ENCODE measurements around the gene ENDOD1. TPM values are rescaled to one million over a fixed set of nuclear protein-coding genes. Genes with fewer than 3 reads are reported as not detected.

The ENDOD1 gene
- total RNA-seq, 1 donor from 2014 or later = 1.9 TPM

DNA sequence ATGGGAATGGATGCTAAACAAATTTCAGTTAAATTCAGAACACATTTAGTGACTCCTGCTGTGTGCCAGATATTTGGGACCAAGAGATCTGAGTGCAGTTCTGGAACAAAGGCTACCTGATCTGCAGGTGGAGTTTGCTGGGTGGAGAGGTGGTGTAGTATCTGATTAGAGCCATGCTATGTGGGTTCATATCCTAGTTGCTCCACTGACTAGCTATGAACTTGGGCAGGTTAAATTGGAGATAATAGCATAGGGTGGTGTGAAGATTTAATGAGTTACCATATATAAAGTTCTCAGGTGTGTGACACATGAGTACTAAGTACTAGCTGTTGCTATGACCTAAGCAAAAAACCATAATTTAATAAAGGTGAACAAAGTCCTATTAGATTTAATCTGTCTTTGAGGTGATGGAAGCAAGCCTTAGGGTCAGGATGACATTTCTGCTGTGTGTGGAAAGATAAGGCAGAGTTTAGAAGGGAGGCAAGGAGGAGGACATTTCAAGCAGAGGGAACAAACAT lies 2.1 kb downstream of the ENDOD1 start:
- peak overlapping the region; percentile 93 for H3K4me3 Mint-ChIP-seq
- H3F3A ChIP-seq (ENCODE audit: low read depth) = peaks cover 21% of the 10 kb centered on the region
- DNase-seq (ENCODE audit: low spot score) = no peak
- no peak overlapping the region for H3K27ac Mint-ChIP-seq
- no peak overlapping the region for H3K27ac ChIP-seq
- peaks cover 33% of the 10 kb centered on the region for H3K4me1 Mint-ChIP-seq
- H3K4me3 ChIP-seq = no peak overlapping the region
- TF ChIP-seq CTCF (IDR thresholded peaks at IDR 0.05) = no peak
- TF ChIP-seq EZH2phosphoT487 (IDR thresholded peaks at IDR 0.05) = no peak
- no peak for TF ChIP-seq EZH2 (IDR thresholded peaks at IDR 0.05)
- H3K36me3 ChIP-seq = no peaks in the 10 kb centered on the region
- peaks cover 10% of the 10 kb centered on the region for H3K4me1 ChIP-seq
- peaks cover 6% of the 10 kb centered on the region for H3K27me3 Mint-ChIP-seq (ENCODE audit: insufficient read depth, low read depth)
- H3K9me3 ChIP-seq (ENCODE audit: low read depth) = no peaks in the 10 kb centered on the region
- H3K9ac ChIP-seq = no peak overlapping the region
- no peak overlapping the region for H3K4me2 ChIP-seq
- H2AFZ ChIP-seq (replicated peaks) = no peak overlapping the region
- no peaks in the 10 kb centered on the region for H3K79me2 ChIP-seq (ENCODE audit: low read depth)
- peaks cover 43% of the 10 kb centered on the region for H3K27me3 ChIP-seq
- no peaks in the 10 kb centered on the region for H4K20me1 ChIP-seq (ENCODE audit: low read depth)
- no peaks in the 10 kb centered on the region for H3K36me3 Mint-ChIP-seq
- no peaks in the 10 kb centered on the region for H3K9me3 Mint-ChIP-seq

GRCh38 chr11:95092549-95093324 lies 3.1 kb downstream of the ENDOD1 start:
- H3K9ac ChIP-seq = no peak overlapping the region
- Mint-ChIP-seq H3K9me3 (no peaks in the 10 kb centered on the region), H3K4me1 (peaks cover 33% of the 10 kb centered on the region), H3K27me3 (ENCODE audit: insufficient read depth, low read depth) (peaks cover 6% of the 10 kb centered on the region), H3K4me3 (no peak overlapping the region), H3K27ac (no peak overlapping the region), H3K36me3 (no peaks in the 10 kb centered on the region)
- peaks cover 43% of the 10 kb centered on the region for H3K27me3 ChIP-seq
- H3K27ac ChIP-seq = no peak overlapping the region
- peak; percentile 29 for DNase-seq (ENCODE audit: low spot score)
- peaks cover 10% of the 10 kb centered on the region for H3K4me1 ChIP-seq
- no peaks in the 10 kb centered on the region for H3K9me3 ChIP-seq (ENCODE audit: low read depth)
- H3K4me3 ChIP-seq = no peak overlapping the region
- H3K36me3 ChIP-seq = no peaks in the 10 kb centered on the region
- H2AFZ ChIP-seq (replicated peaks) = no peak overlapping the region
- H3K79me2 ChIP-seq (ENCODE audit: low read depth) = no peaks in the 10 kb centered on the region
- peaks cover 21% of the 10 kb centered on the region for H3F3A ChIP-seq (ENCODE audit: low read depth)
- TF ChIP-seq CTCF (IDR thresholded peaks at IDR 0.05) = peak; percentile 53
- no peak for TF ChIP-seq EZH2 (IDR thresholded peaks at IDR 0.05)
- no peak for TF ChIP-seq EZH2phosphoT487 (IDR thresholded peaks at IDR 0.05)
- H4K20me1 ChIP-seq (ENCODE audit: low read depth) = no peaks in the 10 kb centered on the region
- H3K4me2 ChIP-seq = no peak overlapping the region

DNA sequence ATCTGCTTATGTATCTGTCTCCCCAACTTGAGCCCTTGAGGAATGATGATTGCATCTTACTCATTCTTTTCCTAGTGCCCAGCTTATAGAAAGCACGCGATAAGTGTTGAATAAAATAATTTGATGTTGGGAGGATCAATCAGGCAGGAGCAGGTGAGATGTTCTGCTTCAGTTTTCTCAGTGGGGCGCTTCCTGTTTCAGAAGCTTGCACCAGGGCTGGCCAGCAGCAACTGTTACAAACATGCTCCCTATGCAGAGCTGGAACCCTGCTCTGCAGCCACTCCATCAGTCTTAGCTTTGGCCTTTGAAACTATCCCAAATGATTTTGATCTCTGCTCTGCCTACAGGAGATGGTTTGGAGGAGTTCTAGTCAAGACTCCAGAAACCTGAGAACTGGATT lies 3.9 kb downstream of the ENDOD1 start:
- Histone ChIP-seq H3F3A (ENCODE audit: low read depth) (peaks cover 21% of the 10 kb centered on the region), H3K4me1 (peaks cover 10% of the 10 kb centered on the region), H3K9me3 (ENCODE audit: low read depth) (no peaks in the 10 kb centered on the region), H3K4me2 (no peak overlapping the region), H3K36me3 (no peaks in the 10 kb centered on the region), H3K79me2 (ENCODE audit: low read depth) (no peaks in the 10 kb centered on the region), H3K9ac (no peak overlapping the region), H2AFZ (replicated peaks) (no peak overlapping the region), H3K4me3 (no peak overlapping the region), H4K20me1 (ENCODE audit: low read depth) (no peaks in the 10 kb centered on the region), H3K27me3 (peaks cover 39% of the 10 kb centered on the region), H3K27ac (no peak overlapping the region)
- Mint-ChIP-seq H3K4me3 (no peak overlapping the region), H3K9me3 (no peaks in the 10 kb centered on the region), H3K36me3 (no peaks in the 10 kb centered on the region), H3K27me3 (ENCODE audit: insufficient read depth, low read depth) (peaks cover 7% of the 10 kb centered on the region), H3K4me1 (peaks cover 33% of the 10 kb centered on the region), H3K27ac (no peak overlapping the region)
- DNase-seq (ENCODE audit: low spot score) = no peak
- no peak for TF ChIP-seq CTCF (IDR thresholded peaks at IDR 0.05)
- no peak for TF ChIP-seq EZH2 (IDR thresholded peaks at IDR 0.05)
- no peak for TF ChIP-seq EZH2phosphoT487 (IDR thresholded peaks at IDR 0.05)
